Right atrium auricular region (tissue), 2 donors: ENCODE measurements around the gene LRRC26. TPM values are rescaled to one million over a fixed set of nuclear protein-coding genes. Genes with fewer than 3 reads are reported as not detected.

Experiments used
- DNase-seq: peaks from one replicate; pipeline ENCODE4 v3.0.0-alpha.2; 2019; ENCODE audit warnings: low spot score
- H3K27ac ChIP-seq, 2 donors: fragments of 200-600 bp; sonication (generic); 1 replicate in 1 of 2; 2 replicates in 1 of 2; pipeline ENCODE4 v1.5.1; 2016 to 2019
- H3K27me3 ChIP-seq, 2 donors: fragments of 200-600 bp; sonication (generic); one replicate each; pipeline versions ENCODE4 v1.5.1 to v1.6.0; 2017 to 2019
- H3K36me3 ChIP-seq: fragments of 200-600 bp; sonication (generic); one replicate; pipeline ENCODE4 v1.5.1; 2016
- H3K4me1 ChIP-seq, 2 donors: fragments of 200-600 bp; sonication (generic); one replicate each; pipeline versions ENCODE4 v1.5.1 to v1.6.0; 2017 to 2019
- H3K4me3 ChIP-seq, 2 donors: fragments of 200-600 bp; sonication (generic); 1 replicate in 1 of 2; 2 replicates in 1 of 2; pipeline ENCODE4 v1.5.1; 2017 to 2019; ENCODE audit warnings: mild to moderate bottlenecking in 1 of 2, moderate library complexity in 1 of 2
- H3K9me3 ChIP-seq, 2 donors: fragments of 200-600 bp; sonication (generic); one replicate each; pipeline ENCODE4 v1.5.1; 2019
- CTCF ChIP-seq, 2 donors: fragments of 200-600 bp; sonication (generic); IDR thresholded peaks; one replicate each; pipeline ENCODE4 v1.5.1; 2019; ENCODE audit warnings: antibody characterized with exemption in 2 of 2
- total RNA-seq, 2 donors: library from RNA; depleted of rRNA; stranded (reverse); fragments of >200 nt; gene quantifications; one replicate each; pipeline ENCODE4 v1.1.0, GENCODE V29; 2016

Gene LRRC26
- total RNA-seq, 2 donors from 2014 or later, result not detected

GRCh38 chr9:137215196-137215986 is 45.5 kb upstream of the LRRC26 start:
- Histone ChIP-seq H3K36me3 (no peaks in the 10 kb centered on the region), H3K4me3 (no peak overlapping the region), H3K27ac (no peak overlapping the region), H3K9me3 (no peaks in the 10 kb centered on the region), H3K4me1 (peaks cover 0 to 25% of the 10 kb centered on the region in 2 donors), H3K27me3 (no peaks in the 10 kb centered on the region)
- no peak for DNase-seq
- no peak for TF ChIP-seq CTCF (IDR thresholded peaks at IDR 0.05)

- DNase-seq, result no peak
- Histone ChIP-seq H3K36me3 (no peaks in the 10 kb centered on the region), H3K4me1 (peaks cover 0 to 25% of the 10 kb centered on the region in 2 donors), H3K9me3 (no peaks in the 10 kb centered on the region), H3K27me3 (no peaks in the 10 kb centered on the region), H3K4me3 (no peak overlapping the region), H3K27ac (no peak overlapping the region)
- TF ChIP-seq CTCF (IDR thresholded peaks at IDR 0.05), result no peak
Observed at GRCh38 chr9:137214620-137215019, 44.8 kb upstream of the LRRC26 start.

- no peak for TF ChIP-seq CTCF (IDR thresholded peaks at IDR 0.05)
- H3K27ac ChIP-seq, result no peak overlapping the region
- H3K4me1 ChIP-seq, result peaks cover 0 to 17% of the 10 kb centered on the region in 2 donors
- H3K36me3 ChIP-seq, result no peaks in the 10 kb centered on the region
- no peaks in the 10 kb centered on the region for H3K9me3 ChIP-seq
- no peak for DNase-seq
- no peaks in the 10 kb centered on the region for H3K27me3 ChIP-seq
- no peak overlapping the region for H3K4me3 ChIP-seq
Observed at GRCh38 chr9:137213160-137214060, 43.6 kb upstream of the LRRC26 start.

- Histone ChIP-seq H3K4me3 (no peak overlapping the region), H3K4me1 (peaks cover 0 to 9% of the 10 kb centered on the region in 2 donors), H3K27me3 (no peaks in the 10 kb centered on the region), H3K27ac (no peak overlapping the region), H3K9me3 (no peaks in the 10 kb centered on the region), H3K36me3 (no peaks in the 10 kb centered on the region)
- no peak for DNase-seq
- TF ChIP-seq CTCF (IDR thresholded peaks at IDR 0.05), result no peak
Observed at GRCh38 chr9:137212520-137212919, 42.7 kb upstream of the LRRC26 start.

GRCh38 chr9:137211532-137211931 is 41.7 kb upstream of the LRRC26 start:
- Histone ChIP-seq H3K27me3 (no peaks in the 10 kb centered on the region), H3K4me3 (no peak overlapping the region), H3K27ac (no peak overlapping the region), H3K9me3 (no peaks in the 10 kb centered on the region), H3K4me1 (peaks cover 0 to 6% of the 10 kb centered on the region in 2 donors), H3K36me3 (no peaks in the 10 kb centered on the region)
- DNase-seq, result no peak
- TF ChIP-seq CTCF (IDR thresholded peaks at IDR 0.05), result no peak
